Neural progenitor cell (in vitro differentiated cells): ENCODE measurements around the gene RNF31. TPM values are rescaled to one million over a fixed set of nuclear protein-coding genes. Genes with fewer than 3 reads are reported as not detected.
A peak's percentile ranks its signal among the peaks of the same experiment; 100 is the strongest.

ENCODE experiments used
- DNase-seq: peaks from one replicate; pipeline ENCODE4 v3.0.0-alpha.2; 2016; ENCODE audit warnings: low spot score
- H2AFZ ChIP-seq: fragments of 200-600 bp; sonication (generic); replicated peaks from 2 replicates; pipeline ENCODE4 v1.6.1; 2016; ENCODE audit warnings: antibody characterized with exemption
- H3F3A ChIP-seq: fragments of 200-600 bp; sonication (generic); 2 replicates; pipeline ENCODE4 v1.6.1; 2016; ENCODE audit warnings: antibody characterized with exemption, low read depth
- H3K27ac ChIP-seq: fragments of 200-600 bp; sonication (generic); 2 replicates; pipeline ENCODE4 v1.5.1; 2016; ENCODE audit warnings: mild to moderate bottlenecking
- H3K27me3 ChIP-seq: fragments of 200-600 bp; sonication (generic); 2 replicates; pipeline ENCODE4 v1.6.1; 2016; ENCODE audit warnings: mild to moderate bottlenecking, moderate library complexity
- H3K36me3 ChIP-seq: fragments of 200-600 bp; sonication (generic); 2 replicates; pipeline ENCODE4 v1.5.1; 2016
- H3K4me1 ChIP-seq: fragments of 200-600 bp; sonication (generic); 2 replicates; pipeline ENCODE4 v1.6.1; 2016; ENCODE audit warnings: mixed run types
- H3K4me2 ChIP-seq: fragments of 200-600 bp; sonication (generic); 2 replicates; pipeline ENCODE4 v1.6.1; 2016
- H3K4me3 ChIP-seq: fragments of 200-600 bp; sonication (generic); 2 replicates; pipeline ENCODE4 v1.5.1; 2016
- H3K79me2 ChIP-seq: fragments of 200-600 bp; sonication (generic); 2 replicates; pipeline ENCODE4 v1.6.1; 2016; ENCODE audit warnings: low read depth
- H3K9ac ChIP-seq: fragments of 200-600 bp; sonication (generic); 2 replicates; pipeline ENCODE4 v1.6.1; 2016
- H3K9me3 ChIP-seq: fragments of 200-600 bp; sonication (generic); 2 replicates; pipeline ENCODE4 v1.5.1; 2016; ENCODE audit warnings: low read depth
- H4K20me1 ChIP-seq: fragments of 200-600 bp; sonication (generic); 2 replicates; pipeline ENCODE4 v1.6.1; 2016; ENCODE audit warnings: low read depth
- H3K27ac Mint-ChIP-seq: 3 replicates; pipeline ENCODE4 v1.8.0; 2021; ENCODE audit warnings: mixed read lengths
- H3K27me3 Mint-ChIP-seq: 2 replicates; pipeline ENCODE4 v1.8.0; 2022; ENCODE audit warnings: low read depth, mild to moderate bottlenecking, inconsistent platforms, moderate library complexity, mixed read lengths; ENCODE audit not compliant: insufficient read depth
- H3K36me3 Mint-ChIP-seq: 3 replicates; pipeline ENCODE4 v1.8.0; 2021; ENCODE audit warnings: mixed read lengths
- H3K4me1 Mint-ChIP-seq: 3 replicates; pipeline ENCODE4 v1.8.0; 2021; ENCODE audit warnings: mixed read lengths
- H3K4me3 Mint-ChIP-seq: 3 replicates; pipeline ENCODE4 v1.8.0; 2021; ENCODE audit warnings: mild to moderate bottlenecking, moderate library complexity, mixed read lengths
- H3K9me3 Mint-ChIP-seq: 3 replicates; pipeline ENCODE4 v1.8.0; 2020; ENCODE audit warnings: mixed read lengths
- CTCF ChIP-seq: fragments of 200-600 bp; sonication (generic); IDR thresholded peaks from 2 replicates; pipeline ENCODE4 v1.5.1; 2017; ENCODE audit warnings: antibody characterized with exemption, mild to moderate bottlenecking
- EZH2 ChIP-seq: fragments of 200-600 bp; sonication (generic); IDR thresholded peaks from 2 replicates; pipeline ENCODE4 v1.6.1; 2017; ENCODE audit warnings: antibody characterized with exemption, mild to moderate bottlenecking, moderate library complexity
- EZH2phosphoT487 ChIP-seq: fragments of 200-600 bp; sonication (generic); IDR thresholded peaks from 2 replicates; pipeline ENCODE4 v1.6.1; 2017; ENCODE audit warnings: antibody characterized with exemption
- total RNA-seq: library from RNA; depleted of rRNA; stranded (reverse); fragments of >200 nt; gene quantifications from 2 replicates; pipeline ENCODE4 v1.2.3, GENCODE V29; 2015; ENCODE audit warnings: low replicate concordance

The RNF31 gene
- total RNA-seq, 1 donor from 2014 or later, result 28.8 TPM

DNA sequence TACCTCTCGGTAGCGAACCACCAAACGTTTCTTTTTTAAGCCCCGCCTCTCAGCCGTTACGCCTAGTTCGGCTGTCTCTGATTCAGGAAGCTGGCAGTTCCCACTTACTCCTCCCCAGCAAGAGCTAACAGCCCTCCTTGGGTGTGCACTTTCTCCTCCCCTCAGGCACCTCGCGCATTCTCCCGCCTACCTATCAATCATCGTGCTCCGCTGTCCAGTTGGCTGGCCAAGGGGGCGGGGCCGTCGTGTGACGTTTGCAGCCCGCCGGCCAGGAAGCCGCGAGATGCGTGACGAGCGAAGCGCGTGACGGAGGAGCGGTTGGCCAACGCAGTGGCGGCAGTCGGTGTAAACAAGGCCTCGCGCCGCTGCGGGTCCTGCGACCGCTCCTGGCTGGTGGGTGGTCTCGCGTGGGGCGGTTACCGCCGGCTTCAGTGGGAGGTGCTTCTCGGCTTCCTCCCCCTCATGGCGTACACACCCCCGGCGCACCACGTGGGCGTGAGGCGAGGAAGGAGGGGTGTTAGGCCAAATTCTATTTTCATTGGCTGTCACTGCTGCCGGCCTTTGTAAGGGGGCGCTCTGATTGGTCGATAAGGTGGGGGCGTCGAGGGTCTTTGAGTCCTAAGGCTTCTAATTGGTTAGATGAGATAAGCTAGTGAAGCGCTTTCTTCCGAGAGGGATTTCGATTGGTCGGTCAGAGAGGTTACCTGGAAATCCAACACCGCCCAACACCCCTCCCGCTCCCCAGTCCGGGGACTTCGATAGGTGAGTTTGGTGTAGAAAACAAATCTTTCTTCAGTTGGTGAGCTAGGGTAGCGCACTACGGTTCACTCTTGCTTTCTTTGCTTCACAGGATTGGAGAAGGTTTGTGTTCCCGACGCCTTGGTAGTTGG, 32.5 kb upstream of the RNF31 start, which contains the start of the genes DCAF11 and NRL:
Gene DCAF11, plus strand, starts transcription at position 246 of the 890 bp plus-strand sequence. CDS start 818 bp downstream, outside the sequence.
Gene NRL, minus strand, starts transcription at position 418 of the 890 bp plus-strand sequence. CDS start 32,101 bp downstream, outside the sequence.
- Histone ChIP-seq H3F3A (peaks cover 19% of the 10 kb centered on the region), H3K4me2 (peak within 1 kb of the TSS; percentile 83), H3K27ac (peak within 1 kb of the TSS; percentile 65), H3K9me3 (no peaks in the 10 kb centered on the region), H3K4me3 (peak within 1 kb of the TSS; percentile 61), H2AFZ (peak within 1 kb of the TSS; percentile 80), H4K20me1 (no peaks in the 10 kb centered on the region), H3K27me3 (no peaks in the 10 kb centered on the region), H3K4me1 (peaks cover 6% of the 10 kb centered on the region), H3K79me2 (peaks cover 13% of the 10 kb centered on the region), H3K9ac (peak within 1 kb of the TSS; percentile 39), H3K36me3 (no peaks in the 10 kb centered on the region)
- Mint-ChIP-seq H3K4me1 (peaks cover 15% of the 10 kb centered on the region), H3K4me3 (peak within 1 kb of the TSS; percentile 94), H3K36me3 (peaks cover 9% of the 10 kb centered on the region), H3K27me3 (peaks cover 3% of the 10 kb centered on the region), H3K27ac (peak within 1 kb of the TSS; percentile 95), H3K9me3 (no peaks in the 10 kb centered on the region)
- DNase-seq, result peak; percentile 99
- TF ChIP-seq EZH2phosphoT487 (no peak), EZH2 (no peak), CTCF (no peak)

- Mint-ChIP-seq H3K36me3 (peaks cover 9% of the 10 kb centered on the region), H3K4me1 (peaks cover 15% of the 10 kb centered on the region), H3K27ac (no peak overlapping the region), H3K27me3 (peaks cover 3% of the 10 kb centered on the region), H3K4me3 (peak overlapping the region; percentile 94), H3K9me3 (no peaks in the 10 kb centered on the region)
- no peaks in the 10 kb centered on the region for H3K36me3 ChIP-seq
- peak overlapping the region; percentile 72 for H2AFZ ChIP-seq
- H3K9me3 ChIP-seq, result no peaks in the 10 kb centered on the region
- H4K20me1 ChIP-seq, result no peaks in the 10 kb centered on the region
- no peak for DNase-seq
- TF ChIP-seq CTCF (no peak), EZH2 (no peak)
- peak overlapping the region; percentile 83 for H3K4me2 ChIP-seq
- H3K27me3 ChIP-seq, result no peaks in the 10 kb centered on the region
- H3K4me3 ChIP-seq, result peak overlapping the region; percentile 61
- H3K27ac ChIP-seq, result no peak overlapping the region
- H3K4me1 ChIP-seq, result peaks cover 6% of the 10 kb centered on the region
- H3F3A ChIP-seq, result peaks cover 19% of the 10 kb centered on the region
- H3K79me2 ChIP-seq, result peaks cover 13% of the 10 kb centered on the region
- peak overlapping the region; percentile 39 for H3K9ac ChIP-seq
These were observed 31.7 kb upstream of the RNF31 start for GRCh38 chr14:24115422-24116127.

- no peak for DNase-seq
- H3K4me3 Mint-ChIP-seq, result peak overlapping the region; percentile 94
- H2AFZ ChIP-seq, result no peak overlapping the region
- peaks cover 6% of the 10 kb centered on the region for H3K4me1 ChIP-seq
- H3K4me3 ChIP-seq, result peak overlapping the region; percentile 61
- H3K27ac Mint-ChIP-seq, result no peak overlapping the region
- H3K27ac ChIP-seq, result no peak overlapping the region
- H3K36me3 Mint-ChIP-seq, result peaks cover 9% of the 10 kb centered on the region
- H3K9ac ChIP-seq, result no peak overlapping the region
- H3K4me2 ChIP-seq, result peak overlapping the region; percentile 83
- no peaks in the 10 kb centered on the region for H3K9me3 ChIP-seq
- peaks cover 13% of the 10 kb centered on the region for H3K79me2 ChIP-seq
- H3K4me1 Mint-ChIP-seq, result peaks cover 15% of the 10 kb centered on the region
- H4K20me1 ChIP-seq, result no peaks in the 10 kb centered on the region
- peaks cover 3% of the 10 kb centered on the region for H3K27me3 Mint-ChIP-seq
- no peak for TF ChIP-seq EZH2phosphoT487
- no peak for TF ChIP-seq CTCF
- TF ChIP-seq EZH2, result no peak
- H3F3A ChIP-seq, result peaks cover 19% of the 10 kb centered on the region
- no peaks in the 10 kb centered on the region for H3K9me3 Mint-ChIP-seq
- H3K36me3 ChIP-seq, result no peaks in the 10 kb centered on the region
- H3K27me3 ChIP-seq, result no peaks in the 10 kb centered on the region
These were observed 31.0 kb upstream of the RNF31 start for GRCh38 chr14:24116128-24116814.
